GM12878 (cell line): Measurements from ENCODE around the gene CCDC107. TPM values are rescaled to one million over a fixed set of nuclear protein-coding genes. Genes with fewer than 3 reads are reported as not detected.

ENCODE experiments used
- ATAC-seq: fragments of 200-7000 bp; cut with Tn5 transposase; 3 replicates; pipeline ENCODE4 v1.9.1; 2020; ENCODE audit warnings: mild to moderate bottlenecking, moderate library complexity
- BruUV-seq: library from RNA; stranded (reverse); fragments of 400-500 nt; replicated peaks from 2 replicates; lab custom pipeline; 2021; lab: Mats Ljungman, UMichigan
- CTCF ChIA-PET: fragments of 300-600 bp; sonication (Branson Sonifier 250); formaldehyde crosslinking; extraction: SDS; loops from one replicate; lab custom pipeline; 2021; ENCODE audit warnings: inconsistent platforms; lab: Yijun Ruan, JAX
- POLR2A ChIA-PET: fragments of 350-600 bp; formaldehyde crosslinking; extraction: SDS; loops from one replicate; lab custom pipeline; 2021; ENCODE audit warnings: inconsistent platforms; lab: Charles Lee
- RAD21 ChIA-PET: fragments of 300-600 bp; sonication (Branson Sonifier 250); formaldehyde crosslinking; loops from one replicate; lab custom pipeline; 2023; ENCODE audit warnings: antibody characterized with exemption; ENCODE audit not compliant: unreplicated experiment; lab: Charles Lee
- SMC1A ChIA-PET: fragments of 300-600 bp; sonication (Branson Sonifier 250); formaldehyde crosslinking; loops from one replicate; lab custom pipeline; 2023; ENCODE audit not compliant: unreplicated experiment, uncharacterized antibody; lab: Charles Lee
- DNase-seq: peaks from one replicate; pipeline ENCODE4 v3.0.0-alpha.2; 2011; ENCODE audit warnings: low read depth, low spot score
- FAIRE-seq: peaks from 3 replicates; lab custom pipeline; 2011; peaks lifted over from hg19 to GRCh38; lab: Jason Lieb, UNC
- H2AFZ ChIP-seq: 2 replicates; pipeline ENCODE4 v1.6.0; 2011; ENCODE audit warnings: low read depth, low read length, control low read depth; ENCODE audit not compliant: control insufficient read depth
- H3K27ac ChIP-seq: 2 replicates; pipeline ENCODE4 v1.5.1; 2011; ENCODE audit warnings: control low read depth; ENCODE audit not compliant: control insufficient read depth, insufficient read depth
- H3K27me3 ChIP-seq, 2 experiments: replicated peaks in 1 of 2; 2 replicates each; pipeline versions ENCODE4 v1.6.0 to v1.6.1; 2011; ENCODE audit warnings: low read length in 1 of 2; ENCODE audit not compliant: control insufficient read depth in 2 of 2, insufficient read depth in 2 of 2
- H3K36me3 ChIP-seq, 2 experiments: 2 replicates each; pipeline ENCODE4 v1.5.1; 2011; ENCODE audit warnings: low read length in 1 of 2; ENCODE audit not compliant: control insufficient read depth in 2 of 2, insufficient read depth in 2 of 2
- H3K4me1 ChIP-seq: 2 replicates; pipeline ENCODE4 v1.6.1; 2011; ENCODE audit warnings: mild to moderate bottlenecking, low read length, moderate library complexity, mixed read lengths; ENCODE audit not compliant: control insufficient read depth, insufficient read depth
- H3K4me2 ChIP-seq: 2 replicates; pipeline ENCODE4 v1.6.0; 2011; ENCODE audit warnings: control low read depth; ENCODE audit not compliant: control insufficient read depth, insufficient read depth
- H3K4me3 ChIP-seq: fragments of 200-600 bp; sonication (generic); 2 replicates; pipeline ENCODE4 v1.5.1; 2016
- H3K79me2 ChIP-seq: 2 replicates; pipeline ENCODE4 v1.6.0; 2011; ENCODE audit warnings: low read length; ENCODE audit not compliant: control insufficient read depth, insufficient read depth
- H3K9ac ChIP-seq: 2 replicates; pipeline ENCODE4 v1.8.0; 2011; ENCODE audit warnings: low read length, control low read depth, mixed read lengths; ENCODE audit not compliant: control insufficient read depth, insufficient read depth
- H3K9me3 ChIP-seq: replicated peaks from 3 replicates; pipeline ENCODE4 v1.5.1; 2011; ENCODE audit warnings: mild to moderate bottlenecking, low read length; ENCODE audit not compliant: control insufficient read depth, insufficient read depth
- H4K20me1 ChIP-seq: 2 replicates; pipeline ENCODE4 v1.6.0; 2011; ENCODE audit not compliant: control insufficient read depth, insufficient read depth
- BACH1 ChIP-seq: fragments of 450-650 bp; IDR thresholded peaks from 2 replicates; pipeline ENCODE4 v1.6.1; 2017; ENCODE audit warnings: mild to moderate bottlenecking, borderline replicate concordance
- GABPA ChIP-seq: IDR thresholded peaks from 2 replicates; pipeline ENCODE4 v1.6.1; 2014; ENCODE audit warnings: antibody characterized with exemption, low read depth, mild to moderate bottlenecking, inconsistent platforms
- GATAD2B ChIP-seq: fragments of 450-650 bp; conservative IDR thresholded peaks from 2 replicates; pipeline ENCODE4 v1.6.1; 2017; ENCODE audit warnings: low read depth, mild to moderate bottlenecking, moderate library complexity
- MYB ChIP-seq: fragments of 150-350 bp; IDR thresholded peaks from 2 replicates; pipeline ENCODE4 v1.6.1; 2014; ENCODE audit warnings: mild to moderate bottlenecking, low read depth, low read length, borderline replicate concordance
- NFIC ChIP-seq: IDR thresholded peaks from 2 replicates; pipeline ENCODE4 v1.6.1; 2012; ENCODE audit warnings: low read depth, mild to moderate bottlenecking, inconsistent platforms, low read length, moderate library complexity
- NR2C2 ChIP-seq: IDR thresholded peaks from 2 replicates; pipeline ENCODE4 v1.6.1; 2011; ENCODE audit warnings: borderline replicate concordance, low read depth; ENCODE audit not compliant: control insufficient read depth, insufficient read length
- SMARCA5 ChIP-seq: fragments of 450-650 bp; IDR thresholded peaks from 2 replicates; pipeline ENCODE4 v1.6.1; 2017; ENCODE audit warnings: mild to moderate bottlenecking
- SMC3 ChIP-seq: IDR thresholded peaks from 2 replicates; pipeline ENCODE4 v1.6.1; 2011; ENCODE audit warnings: low read length, improper control_type of control experiment, borderline replicate concordance
- SREBF1 ChIP-seq: IDR thresholded peaks from 2 replicates; pipeline ENCODE4 v1.6.1; 2012; ENCODE audit warnings: mild to moderate bottlenecking, low read length
- ZNF217 ChIP-seq: fragments of 450-650 bp; IDR thresholded peaks from 2 replicates; pipeline ENCODE4 v1.6.1; 2017; ENCODE audit warnings: antibody characterized with exemption, mild to moderate bottlenecking
- WGBS: methylation state at CpG from one replicate; pipeline ENCODE4 v1.1.6; 2016; ENCODE audit warnings: low lambda C conversion rate; ENCODE audit not compliant: insufficient replicate concordance, insufficient coverage; ENCODE audit errors: missing lambda C conversion rate; 5-methylcytosine and 5-hydroxymethylcytosine counted together
- in situ Hi-C: fragments of 300-500 bp; cut with MboI; formaldehyde crosslinking; loops from 9 replicates; pipeline ENCODE4 v1.14.3; 2018; ENCODE audit warnings: mixed read lengths
- intact Hi-C: fragments of 100-400 bp; cut with micrococcal nuclease; formaldehyde crosslinking; loops from one replicate; pipeline ENCODE4 v1.14.2; 2022; ENCODE audit not compliant: unreplicated experiment
- polyA plus RNA-seq, 11 experiments: library from polyadenylated mRNA; depleted of rRNA in 4 of 11; unstranded in 6 of 11; stranded (reverse) in 5 of 11; fragments of >200 nt; fragmentation: Nextera tagmentation in 4 of 11; fragmentation: Illumina TruSeq in 1 of 11; extraction: Ambion mirVana in 4 of 11; extraction: Trizol in 1 of 11; gene quantifications; 1 replicate in 1 of 11; 2 replicates in 10 of 11; pipeline versions ENCODE4 v1.2.1 to v1.2.3, GENCODE V29; 2011 to 2016; ENCODE audit warnings: inconsistent platforms in 2 of 11, missing spikeins in 2 of 11, low read depth in 1 of 11
- total RNA-seq, 4 experiments: library from RNA; depleted of rRNA in 3 of 4; stranded (reverse); fragments of >200 nt in 3 of 4; fragmentation: Illumina TruSeq in 1 of 4; extraction: Trizol in 1 of 4; gene quantifications; 2 replicates each; pipeline versions ENCODE4 v1.2.1 to v1.2.3, GENCODE V29; 2013 to 2021
- TF ChIP-seq, protein P1 (sequence below): fragments of 450-650 bp; IDR thresholded peaks from 2 replicates; pipeline ENCODE4 v1.6.1; 2016; ENCODE audit warnings: mild to moderate bottlenecking, moderate library complexity, borderline replicate concordance

CCDC107 gene
- total and polyA plus RNA-seq, 10 of the 15 experiments (the other 5 are each of a cell fraction or from before 2014, with no cell fraction given): 0.19 to 18.3 (median 10.6) TPM

DNA sequence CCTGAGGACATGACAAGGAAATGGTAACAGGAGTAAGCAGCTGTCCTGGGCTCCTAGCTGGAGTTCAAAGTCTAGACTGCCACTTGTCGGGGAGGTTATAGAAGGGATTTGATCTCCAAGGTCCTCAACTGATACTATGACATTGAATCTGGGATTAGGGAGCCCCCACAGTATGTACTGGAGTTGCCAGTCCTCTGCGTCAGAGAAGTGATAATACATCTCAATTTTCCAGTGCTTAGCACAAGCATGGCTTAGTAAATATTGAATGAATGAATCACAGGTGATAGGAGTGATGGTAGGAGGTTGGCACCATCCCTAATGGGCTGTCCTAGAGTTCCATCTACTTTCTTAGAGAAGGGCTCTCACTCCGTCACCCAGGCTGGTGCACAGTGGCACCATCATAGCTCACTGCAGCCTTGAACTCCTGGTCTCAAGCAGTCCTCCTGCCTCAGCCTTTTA, 37.9 kb downstream of the CCDC107 start:
- H3K4me3 ChIP-seq: no peak overlapping the region
- peaks cover 32 to 41% of the 10 kb centered on the region in 2 experiments for H3K36me3 ChIP-seq
- WGBS: 100% methylated on average over 3 of the region's 3 CpGs
- CTCF ChIA-PET: interaction anchor here (0.8 to 15.2 kb wide), 42 partner anchors 8 to 186 kb away, joined by 3 to 227 read pairs (median 8); partner anchors contain the start of genes ARHGEF39, CA9, CCDC107 and CREB3
- SMC1A ChIA-PET: interaction anchor here (0.6 to 5.1 kb wide), 26 partner anchors 8 to 186 kb away, joined by 3 to 65 read pairs (median 4); partner anchors contain the start of genes ARHGEF39, CCDC107, GBA2 and HINT2
- no peaks in the 10 kb centered on the region for H3K27me3 ChIP-seq
- H3K4me1 ChIP-seq: peaks cover 3% of the 10 kb centered on the region; the same call in 1 of the 2 replicates
- POLR2A ChIA-PET: interaction anchor here (0.7 to 2.2 kb wide), 10 partner anchors 8 to 52 kb away, joined by 3 to 11 read pairs (median 6); partner anchors contain the start of genes ARHGEF39 and TLN1
- intact Hi-C loops: loop anchor here (1.0 kb wide), 2 partner anchors 33 to 92 kb away; no protein-coding TSS in a partner anchor
- DNase-seq (no peak), ATAC-seq (no peak), FAIRE-seq (no peak)
- TF ChIP-seq GATAD2B (no peak), SREBF1 (no peak), NFIC (no peak), SMARCA5 (no peak), ZNF217 (no peak), MYB (no peak), BACH1 (no peak), NR2C2 (no peak), GABPA (no peak), SMC3 (no peak)
- TF ChIP-seq, protein P1, sequence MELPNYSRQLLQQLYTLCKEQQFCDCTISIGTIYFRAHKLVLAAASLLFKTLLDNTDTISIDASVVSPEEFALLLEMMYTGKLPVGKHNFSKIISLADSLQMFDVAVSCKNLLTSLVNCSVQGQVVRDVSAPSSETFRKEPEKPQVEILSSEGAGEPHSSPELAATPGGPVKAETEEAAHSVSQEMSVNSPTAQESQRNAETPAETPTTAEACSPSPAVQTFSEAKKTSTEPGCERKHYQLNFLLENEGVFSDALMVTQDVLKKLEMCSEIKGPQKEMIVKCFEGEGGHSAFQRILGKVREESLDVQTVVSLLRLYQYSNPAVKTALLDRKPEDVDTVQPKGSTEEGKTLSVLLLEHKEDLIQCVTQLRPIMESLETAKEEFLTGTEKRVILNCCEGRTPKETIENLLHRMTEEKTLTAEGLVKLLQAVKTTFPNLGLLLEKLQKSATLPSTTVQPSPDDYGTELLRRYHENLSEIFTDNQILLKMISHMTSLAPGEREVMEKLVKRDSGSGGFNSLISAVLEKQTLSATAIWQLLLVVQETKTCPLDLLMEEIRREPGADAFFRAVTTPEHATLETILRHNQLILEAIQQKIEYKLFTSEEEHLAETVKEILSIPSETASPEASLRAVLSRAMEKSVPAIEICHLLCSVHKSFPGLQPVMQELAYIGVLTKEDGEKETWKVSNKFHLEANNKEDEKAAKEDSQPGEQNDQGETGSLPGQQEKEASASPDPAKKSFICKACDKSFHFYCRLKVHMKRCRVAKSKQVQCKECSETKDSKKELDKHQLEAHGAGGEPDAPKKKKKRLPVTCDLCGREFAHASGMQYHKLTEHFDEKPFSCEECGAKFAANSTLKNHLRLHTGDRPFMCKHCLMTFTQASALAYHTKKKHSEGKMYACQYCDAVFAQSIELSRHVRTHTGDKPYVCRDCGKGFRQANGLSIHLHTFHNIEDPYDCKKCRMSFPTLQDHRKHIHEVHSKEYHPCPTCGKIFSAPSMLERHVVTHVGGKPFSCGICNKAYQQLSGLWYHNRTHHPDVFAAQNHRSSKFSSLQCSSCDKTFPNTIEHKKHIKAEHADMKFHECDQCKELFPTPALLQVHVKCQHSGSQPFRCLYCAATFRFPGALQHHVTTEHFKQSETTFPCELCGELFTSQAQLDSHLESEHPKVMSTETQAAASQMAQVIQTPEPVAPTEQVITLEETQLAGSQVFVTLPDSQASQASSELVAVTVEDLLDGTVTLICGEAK: no peak
- H3K9me3 ChIP-seq: no peaks in the 10 kb centered on the region
- no peaks in the 10 kb centered on the region for H4K20me1 ChIP-seq
- no TSS peak for BruUV-seq
- H3K9ac ChIP-seq: no peak overlapping the region
- in situ Hi-C loops: no loop called here
- no peak overlapping the region for H2AFZ ChIP-seq
- H3K27ac ChIP-seq: no peak overlapping the region
- RAD21 ChIA-PET: interaction anchor here (1.0 to 2.8 kb wide), 23 partner anchors 9 to 186 kb away, joined by 3 to 25 read pairs (median 5); partner anchors contain the start of genes ARHGEF39, CCDC107, CREB3 and RGP1
- no peak overlapping the region for H3K4me2 ChIP-seq
- no peaks in the 10 kb centered on the region for H3K79me2 ChIP-seq
